Fibroblast of pulmonary artery (primary cell): Measurements from ENCODE around the gene CDC27.
"Not testable (repeated sequence)": the region's sequence is repeated elsewhere in the genome, so short reads cannot be mapped to it uniquely, and the experiment has no call there.

Experiments used
- DNase-seq: peaks from one replicate; pipeline ENCODE4 v3.0.0-alpha.2; 2010; ENCODE audit warnings: low read depth
- H3K4me3 ChIP-seq: replicated peaks from 2 replicates; pipeline ENCODE4 v1.5.1; 2011; ENCODE audit warnings: low read depth, mild to moderate bottlenecking, control low read depth, low read length, moderate library complexity
- TF ChIP-seq, protein P1 (sequence below): IDR thresholded peaks from 2 replicates; pipeline ENCODE4 v1.5.1; 2011; ENCODE audit warnings: mild to moderate bottlenecking, control low read depth, low read length, inconsistent platforms; ENCODE audit errors: missing control alignments

CDC27 gene

DNA sequence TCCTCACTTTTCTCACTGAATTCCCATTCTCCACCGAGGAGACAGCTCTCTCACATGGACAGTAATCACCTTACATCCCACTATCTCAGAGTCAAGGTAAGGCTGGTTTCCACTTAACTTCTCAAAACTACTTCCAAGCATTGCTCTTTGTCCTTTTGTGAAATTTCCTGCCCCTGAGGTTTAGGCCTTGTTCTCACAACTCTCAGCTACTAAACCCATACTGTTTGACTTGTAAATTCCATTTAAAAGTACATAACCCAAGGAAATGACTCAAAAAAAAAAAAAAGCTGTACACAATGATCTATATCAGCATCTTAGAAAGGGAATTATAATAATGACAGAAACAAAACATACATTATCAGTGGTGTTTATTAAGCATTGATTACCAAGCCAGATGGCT lies 8.8 kb downstream of the CDC27 start:
- DNase-seq, result peak; percentile 17
- H3K4me3 ChIP-seq, result no peak overlapping the region
- TF ChIP-seq, protein P1, sequence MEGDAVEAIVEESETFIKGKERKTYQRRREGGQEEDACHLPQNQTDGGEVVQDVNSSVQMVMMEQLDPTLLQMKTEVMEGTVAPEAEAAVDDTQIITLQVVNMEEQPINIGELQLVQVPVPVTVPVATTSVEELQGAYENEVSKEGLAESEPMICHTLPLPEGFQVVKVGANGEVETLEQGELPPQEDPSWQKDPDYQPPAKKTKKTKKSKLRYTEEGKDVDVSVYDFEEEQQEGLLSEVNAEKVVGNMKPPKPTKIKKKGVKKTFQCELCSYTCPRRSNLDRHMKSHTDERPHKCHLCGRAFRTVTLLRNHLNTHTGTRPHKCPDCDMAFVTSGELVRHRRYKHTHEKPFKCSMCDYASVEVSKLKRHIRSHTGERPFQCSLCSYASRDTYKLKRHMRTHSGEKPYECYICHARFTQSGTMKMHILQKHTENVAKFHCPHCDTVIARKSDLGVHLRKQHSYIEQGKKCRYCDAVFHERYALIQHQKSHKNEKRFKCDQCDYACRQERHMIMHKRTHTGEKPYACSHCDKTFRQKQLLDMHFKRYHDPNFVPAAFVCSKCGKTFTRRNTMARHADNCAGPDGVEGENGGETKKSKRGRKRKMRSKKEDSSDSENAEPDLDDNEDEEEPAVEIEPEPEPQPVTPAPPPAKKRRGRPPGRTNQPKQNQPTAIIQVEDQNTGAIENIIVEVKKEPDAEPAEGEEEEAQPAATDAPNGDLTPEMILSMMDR, result no peak

DNA sequence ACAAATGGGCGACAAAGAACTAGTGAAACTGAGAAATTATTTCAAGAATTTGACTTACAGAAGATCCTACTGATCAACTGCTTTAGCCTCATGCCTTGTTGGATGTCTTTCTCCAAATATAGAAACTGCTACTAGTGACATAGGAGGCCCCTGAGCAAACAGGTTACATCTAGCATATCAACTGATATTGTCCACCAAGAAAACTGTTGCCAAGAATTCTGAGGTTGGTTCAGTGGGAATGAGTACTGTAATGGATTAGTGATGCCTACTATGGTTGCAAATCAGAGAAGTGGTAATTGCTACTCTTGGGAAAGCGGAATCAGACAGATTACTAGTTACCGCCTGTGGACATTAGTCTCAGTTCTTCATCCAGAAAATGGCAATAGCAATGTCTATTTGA lies 10.0 kb downstream of the CDC27 start:
- H3K4me3 ChIP-seq, result no peak overlapping the region
- TF ChIP-seq, protein P1, result no peak
- DNase-seq, result no peak

DNA sequence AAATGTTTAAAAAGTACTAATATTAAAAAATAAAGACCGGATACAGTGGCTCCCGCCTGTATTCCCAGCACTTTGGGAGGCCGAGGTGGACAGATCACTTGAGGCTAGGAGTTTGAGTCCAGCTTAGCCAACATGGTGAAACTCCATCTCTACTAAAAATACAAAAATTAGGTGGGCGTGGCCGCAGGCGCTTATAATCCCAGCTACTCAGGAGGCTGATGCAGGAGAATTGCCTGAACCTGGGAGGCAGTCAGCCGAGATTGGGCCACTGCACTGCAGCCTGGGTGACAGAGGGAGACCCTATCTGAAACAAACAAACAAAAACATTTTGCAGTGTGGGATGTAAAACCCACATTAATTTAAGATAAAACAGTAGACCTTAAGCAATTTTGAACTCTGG lies 11.8 kb downstream of the CDC27 start:
- TF ChIP-seq, protein P1, result no peak
- H3K4me3 ChIP-seq, result no peak overlapping the region
- DNase-seq, result no peak

DNA sequence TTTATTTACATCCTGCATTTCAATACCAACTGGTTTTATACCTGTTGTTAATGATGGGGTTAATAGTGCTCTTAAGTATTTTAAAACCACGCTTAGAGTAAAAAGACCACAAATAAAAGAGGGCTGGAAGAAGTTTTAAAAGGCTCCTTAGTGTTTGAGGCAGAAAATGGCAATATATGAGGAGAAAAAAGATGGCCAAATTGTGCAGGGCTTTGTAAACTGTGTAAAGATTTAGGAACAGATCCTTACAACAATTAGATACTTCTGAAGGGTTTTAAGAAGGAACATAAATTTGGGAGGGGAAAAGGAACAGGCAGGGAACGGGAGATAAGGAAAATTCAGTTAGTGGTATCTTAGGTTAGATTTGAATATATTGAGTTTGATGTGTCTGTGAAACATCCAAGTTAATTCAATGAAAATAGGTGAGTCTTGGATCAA lies 12.7 kb downstream of the CDC27 start:
- DNase-seq, result no peak
- H3K4me3 ChIP-seq, result no peak overlapping the region
- TF ChIP-seq, protein P1, result no peak

DNA sequence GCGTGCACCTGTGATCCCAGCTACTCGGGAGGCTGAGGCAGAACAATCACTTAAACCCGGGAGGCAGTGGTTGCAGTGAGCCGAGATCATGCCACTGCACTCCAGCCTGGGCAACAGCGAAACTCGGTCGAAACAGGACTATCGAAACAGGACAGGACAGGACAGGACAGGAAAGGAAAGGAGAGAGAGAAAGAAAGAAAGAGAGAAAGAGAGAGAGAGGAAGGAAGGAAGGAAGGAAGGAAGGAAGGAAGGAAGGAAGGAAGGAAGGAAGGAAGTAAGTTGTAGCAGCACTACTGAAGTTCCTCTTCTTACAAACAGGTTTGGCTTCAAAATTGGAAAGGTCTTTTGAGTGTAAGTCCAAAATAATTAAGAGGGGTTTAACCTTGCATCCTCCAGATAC lies 14.3 kb downstream of the CDC27 start:
- DNase-seq, H3K4me3 ChIP-seq: not testable (repeated sequence)

DNA sequence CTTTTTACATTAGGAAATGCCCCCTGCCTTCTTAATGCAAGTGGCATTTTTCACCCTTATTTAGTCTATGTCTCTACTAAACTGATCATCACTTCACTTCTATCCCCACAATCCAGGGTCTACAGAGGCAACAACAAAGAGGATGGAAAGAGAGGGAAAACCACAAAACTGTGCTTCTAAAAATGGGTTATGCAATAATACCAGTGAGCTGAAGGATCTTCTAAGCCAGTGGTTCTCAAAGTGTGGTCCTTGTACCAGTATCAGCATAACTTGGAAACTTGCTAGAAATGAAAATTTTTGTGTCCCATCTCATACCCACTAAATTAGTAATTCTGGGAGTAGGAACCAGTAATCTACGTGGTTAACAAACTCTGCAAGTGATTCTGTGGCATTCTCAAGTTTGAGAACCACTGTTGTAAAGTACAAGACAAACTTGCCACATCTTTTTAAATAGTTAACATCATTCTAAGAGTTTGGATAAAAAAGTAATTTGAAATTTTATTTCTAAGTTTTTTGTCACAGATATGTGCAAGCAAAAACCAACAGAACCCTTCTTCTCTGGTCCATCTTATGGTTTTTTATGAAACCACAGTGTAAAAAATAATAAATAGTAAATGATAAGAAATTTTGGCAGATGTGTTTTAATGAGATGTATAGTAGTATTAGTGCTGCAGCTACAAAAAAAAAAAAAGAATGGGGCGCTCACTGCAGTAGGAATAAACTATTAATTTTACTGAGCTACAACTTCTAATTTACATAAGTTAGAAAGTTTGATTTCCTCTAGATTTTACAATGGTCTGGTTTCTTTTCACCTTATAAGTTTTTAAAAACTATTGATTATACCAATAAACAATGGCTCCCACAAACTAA lies 16.2 kb downstream of the CDC27 start:
- no peak overlapping the region for H3K4me3 ChIP-seq
- peak; percentile 15 for DNase-seq
- TF ChIP-seq, protein P1, result no peak

DNA sequence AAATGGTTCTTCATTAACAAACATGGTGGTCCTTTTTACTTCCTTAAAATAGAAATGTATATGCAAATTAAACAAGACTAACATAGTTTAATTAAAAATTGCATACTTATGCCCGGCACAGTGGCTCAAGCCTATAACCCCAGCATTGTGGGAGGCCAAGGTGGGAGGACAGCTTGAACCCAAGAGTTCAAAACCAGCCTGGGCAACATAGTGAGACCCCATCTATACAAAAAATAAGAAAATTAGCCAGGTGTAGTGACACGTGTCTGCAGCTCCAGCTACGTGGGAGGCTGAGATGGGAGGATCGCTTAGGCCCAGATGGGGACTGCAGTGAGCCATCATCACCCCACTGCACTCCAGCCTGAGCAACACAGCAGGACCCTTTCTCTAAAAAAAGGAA lies 18.4 kb downstream of the CDC27 start:
- TF ChIP-seq, protein P1, result no peak
- no peak overlapping the region for H3K4me3 ChIP-seq
- DNase-seq, result no peak

DNA sequence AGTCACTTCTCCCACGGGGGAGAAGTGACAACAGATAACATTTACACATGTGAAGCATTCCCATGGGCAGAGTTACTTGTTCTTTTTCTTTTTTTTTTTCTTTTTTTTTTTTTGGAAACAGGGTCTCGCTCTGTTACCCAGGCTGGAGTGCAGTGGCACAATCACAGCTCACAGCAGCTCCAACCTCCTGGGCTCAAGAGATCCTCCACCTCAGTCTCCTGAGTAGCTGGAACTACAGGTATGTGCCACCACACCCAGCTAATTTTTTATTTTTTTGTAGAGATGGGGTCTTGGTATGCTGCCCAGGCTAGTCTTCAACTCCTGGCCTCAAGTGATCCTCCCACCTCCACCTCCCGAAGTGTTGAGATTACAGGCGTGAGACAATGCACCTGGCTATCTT lies 20.2 kb downstream of the CDC27 start:
- H3K4me3 ChIP-seq, DNase-seq: not testable (repeated sequence)

DNA sequence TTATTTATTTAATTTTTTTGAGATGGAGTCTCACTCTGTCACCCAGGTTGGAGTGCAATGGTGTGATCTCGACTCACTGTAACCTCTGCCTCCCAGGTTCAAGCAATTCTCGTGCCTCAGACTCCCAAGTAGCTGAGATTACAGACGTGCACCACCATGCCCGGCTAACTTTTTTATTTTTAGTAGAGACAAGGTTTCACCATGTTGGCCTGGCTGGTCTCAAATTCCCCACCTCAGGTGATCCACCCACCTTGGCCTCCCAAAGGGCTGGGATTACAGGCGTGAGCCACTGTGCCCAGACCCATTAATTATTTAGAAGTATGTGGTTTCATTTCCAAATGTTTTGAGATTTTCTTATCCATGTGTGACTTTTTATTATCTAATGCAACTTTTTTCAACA lies 22.2 kb downstream of the CDC27 start:
- not testable (repeated sequence) for DNase-seq, H3K4me3 ChIP-seq
